Activated gamma-delta T cell treated with Interleukin-2 at 50 U/mL for 16 hours (primary cell): ENCODE measurements around the gene NOL9.

Source experiments
- DNase-seq: peaks from one replicate; pipeline ENCODE4 v3.0.0-alpha.2; 2020

Gene NOL9

GRCh38 chr1:6519491-6519934 is 34.8 kb downstream of the NOL9 start:
- DNase-seq, result no peak

GRCh38 chr1:6517435-6517851 is 36.9 kb downstream of the NOL9 start:
- DNase-seq, result no peak

GRCh38 chr1:6515771-6516170 is 38.5 kb downstream of the NOL9 start:
- no peak for DNase-seq

- no peak for DNase-seq
These were observed 41.0 kb downstream of the NOL9 start for GRCh38 chr1:6513320-6513801.

- no peak for DNase-seq
These were observed 41.4 kb downstream of the NOL9 start for GRCh38 chr1:6512908-6513280.

GRCh38 chr1:6512245-6512907 is 41.9 kb downstream of the NOL9 start:
- DNase-seq, result no peak

GRCh38 chr1:6511561-6512244 is 42.6 kb downstream of the NOL9 start:
- no peak for DNase-seq

- no peak for DNase-seq
These were observed 43.3 kb downstream of the NOL9 start for GRCh38 chr1:6511056-6511455.

- DNase-seq, result no peak
These were observed 43.8 kb downstream of the NOL9 start for GRCh38 chr1:6510493-6510892.

- DNase-seq, result no peak
These were observed 44.4 kb downstream of the NOL9 start for GRCh38 chr1:6509919-6510291.

GRCh38 chr1:6509220-6509918 is 44.9 kb downstream of the NOL9 start:
- DNase-seq, result no peak

GRCh38 chr1:6508816-6509189 is 45.5 kb downstream of the NOL9 start:
- no peak for DNase-seq

- DNase-seq, result no peak
These were observed 46.0 kb downstream of the NOL9 start for GRCh38 chr1:6508154-6508815.

GRCh38 chr1:6507461-6507911 is 46.8 kb downstream of the NOL9 start:
- DNase-seq, result no peak

- no peak for DNase-seq
These were observed 47.3 kb downstream of the NOL9 start for GRCh38 chr1:6507037-6507428.

GRCh38 chr1:6506210-6507036 is 47.9 kb downstream of the NOL9 start:
- no peak for DNase-seq

GRCh38 chr1:6505367-6506209 is 48.7 kb downstream of the NOL9 start:
- no peak for DNase-seq

GRCh38 chr1:6504887-6505286 is 49.4 kb downstream of the NOL9 start:
- DNase-seq, result no peak

- no peak for DNase-seq
These were observed 50.3 kb downstream of the NOL9 start for GRCh38 chr1:6503884-6504602.

GRCh38 chr1:6502000-6502891 is 52.1 kb downstream of the NOL9 start:
- no peak for DNase-seq
